Measurements from ENCODE around the gene DISC1. TPM values are rescaled to one million over a fixed set of nuclear protein-coding genes. Genes with fewer than 3 reads are reported as not detected.
"Not testable (repeated sequence)": the region's sequence is repeated elsewhere in the genome, so short reads cannot be mapped to it uniquely, and the experiment has no call there.

The DISC1 gene
- total RNA-seq, 1 experiment from 2014 or later, result 1.8 TPM

DNA sequence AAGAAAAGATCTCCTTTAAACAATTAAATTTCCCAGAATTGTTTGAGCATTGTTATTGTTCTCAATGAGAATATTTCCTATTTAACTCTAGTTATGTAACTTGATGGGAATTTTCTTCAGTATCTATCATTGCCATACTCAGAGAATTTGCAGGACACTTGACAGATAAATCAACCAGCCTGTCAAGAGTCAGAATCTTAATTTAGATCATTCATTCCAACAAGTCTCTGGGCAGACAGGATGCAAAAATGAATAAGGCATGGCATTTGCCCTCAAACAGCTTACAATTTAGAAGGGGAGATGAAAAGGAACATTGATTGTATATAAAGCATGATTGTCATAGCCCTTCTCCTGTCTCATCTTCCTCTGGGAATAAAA lies 7.3 kb upstream of the DISC1 start:
- Histone ChIP-seq H3K4me3 (replicated peaks in 1 of 2; ENCODE audit: low read depth in 1 of 2, low read length in 2 of 2) (no peak overlapping the region), H3K9me3 (ENCODE audit: control insufficient read depth in 1 of 2, insufficient read depth in 1 of 2, low read depth in 1 of 2, low read length in 2 of 2) (no peaks in the 10 kb centered on the region), H3K4me1 (ENCODE audit: control insufficient read depth in 1 of 2, insufficient read depth in 2 of 2, low read length in 2 of 2) (no peaks in the 10 kb centered on the region), H2AFZ (ENCODE audit: low read depth, low read length, poor library complexity, severe bottlenecking) (no peak overlapping the region), H3K36me3 (ENCODE audit: control insufficient read depth in 1 of 2, insufficient read depth in 2 of 2, low read length in 2 of 2) (no peaks in the 10 kb centered on the region), H3K27ac (ENCODE audit: low read depth, low read length) (no peak overlapping the region), H3K27me3 (ENCODE audit: insufficient read depth, low read length) (peaks cover 25% of the 10 kb centered on the region; the same call in 1 of the 2 replicates), H3K79me2 (ENCODE audit: insufficient read depth, low read length) (no peaks in the 10 kb centered on the region), H3K9ac (ENCODE audit: low read length) (no peak overlapping the region), H4K20me1 (ENCODE audit: insufficient read depth) (no peaks in the 10 kb centered on the region), H3K4me2 (ENCODE audit: low read length) (no peak overlapping the region), H3K9me2 (ENCODE audit: insufficient read depth) (no peaks in the 10 kb centered on the region)
- ChIA-PET POLR2A (no interaction called here), RAD21 (ENCODE audit: low non-redundant PET in 1 of 2, low total read pairs in 2 of 2, uncharacterized antibody in 2 of 2, unreplicated experiment in 2 of 2) (no interaction called here), CTCF (no interaction called here)
- no peak for TF ChIP-seq JUND (IDR thresholded peaks at IDR 0.05)
- intact Hi-C loops (cut with micrococcal nuclease), result no loop called here
- ATAC-seq (no peak), DNase-seq (ENCODE audit: low read depth, low spot score) (no peak)
- BruUV-seq (replicated peaks), result no TSS peak

DNA sequence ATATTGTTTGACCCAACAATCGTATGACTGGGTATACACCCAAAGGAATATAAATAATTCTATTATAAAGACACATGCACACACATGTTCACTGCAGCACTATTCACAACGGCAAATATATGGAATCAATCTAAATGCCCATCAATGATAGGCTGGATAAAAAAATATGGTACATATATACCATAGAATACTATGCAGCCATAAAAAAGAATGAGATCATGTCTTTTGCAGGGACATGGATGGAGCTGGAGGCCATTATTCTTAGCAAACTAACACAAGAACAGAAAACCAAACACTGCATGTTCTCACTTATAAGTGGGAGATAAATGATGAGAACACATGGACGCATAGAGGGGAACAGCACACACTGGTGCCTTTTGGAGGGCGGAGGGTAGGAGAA lies 1.5 kb upstream of the DISC1 start:
- H3K4me2 ChIP-seq (ENCODE audit: low read length); RAD21 ChIA-PET (ENCODE audit: low non-redundant PET in 1 of 2, low total read pairs in 2 of 2, uncharacterized antibody in 2 of 2, unreplicated experiment in 2 of 2); CTCF ChIA-PET; H3K36me3 ChIP-seq (ENCODE audit: control insufficient read depth in 1 of 2, insufficient read depth in 2 of 2, low read length in 2 of 2); POLR2A ChIA-PET; H4K20me1 ChIP-seq (ENCODE audit: insufficient read depth); ATAC-seq; H3K4me3 ChIP-seq (replicated peaks in 1 of 2; ENCODE audit: low read depth in 1 of 2, low read length in 2 of 2); H3K79me2 ChIP-seq (ENCODE audit: insufficient read depth, low read length); DNase-seq (ENCODE audit: low read depth, low spot score); H3K27ac ChIP-seq (ENCODE audit: low read depth, low read length); H2AFZ ChIP-seq (ENCODE audit: low read depth, low read length, poor library complexity, severe bottlenecking); H3K9ac ChIP-seq (ENCODE audit: low read length); intact Hi-C loops (cut with micrococcal nuclease); BruUV-seq (replicated peaks); H3K9me2 ChIP-seq (ENCODE audit: insufficient read depth); H3K9me3 ChIP-seq (ENCODE audit: control insufficient read depth in 1 of 2, insufficient read depth in 1 of 2, low read depth in 1 of 2, low read length in 2 of 2): not testable (repeated sequence)
- Histone ChIP-seq H3K27me3 (ENCODE audit: insufficient read depth, low read length) (peaks cover 26% of the 10 kb centered on the region; the same call in 1 of the 2 replicates), H3K4me1 (ENCODE audit: control insufficient read depth in 1 of 2, insufficient read depth in 2 of 2, low read length in 2 of 2) (peaks cover 3 to 17% of the 10 kb centered on the region in 2 experiments; a peak in 3 of 4 replicates)

DNA sequence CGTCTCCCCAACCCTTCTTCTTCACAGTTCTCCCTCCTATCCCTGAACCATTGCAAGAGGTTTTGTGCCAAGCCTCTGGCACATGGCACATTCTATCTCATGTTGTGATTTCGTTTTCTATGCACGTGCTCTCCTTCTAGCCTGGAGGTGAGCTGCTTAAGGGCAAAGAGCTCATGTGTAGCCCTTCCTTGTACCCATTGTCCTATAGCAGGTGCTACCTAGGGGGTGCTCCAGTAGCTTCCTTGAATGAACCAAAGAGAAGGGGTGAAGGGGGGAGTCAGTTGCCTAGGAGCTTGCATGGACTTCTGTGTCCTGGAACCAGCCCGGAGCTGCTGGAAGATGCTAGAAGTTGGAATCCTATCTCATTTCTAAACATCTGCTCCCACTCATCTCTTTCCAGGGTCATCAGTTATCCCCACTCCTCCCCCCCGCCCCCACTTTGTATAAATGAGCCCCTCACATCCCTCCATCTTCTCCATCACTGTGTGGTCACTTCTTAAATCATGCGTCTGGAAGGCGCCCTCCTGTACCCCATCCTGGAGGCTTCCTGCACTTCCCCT lies 535 bp upstream of the DISC1 start:
- Histone ChIP-seq H3K4me2 (ENCODE audit: low read length) (peak overlapping the region; percentile 96), H3K4me1 (ENCODE audit: control insufficient read depth in 1 of 2, insufficient read depth in 2 of 2, low read length in 2 of 2) (peaks cover 3 to 17% of the 10 kb centered on the region in 2 experiments; a peak in 3 of 4 replicates), H3K9ac (ENCODE audit: low read length) (peak overlapping the region; percentile 52; the same call in 1 of the 2 replicates), H3K4me3 (replicated peaks in 1 of 2; ENCODE audit: low read depth in 1 of 2, low read length in 2 of 2) (peak overlapping the region; percentile 63 to 69), H3K36me3 (ENCODE audit: control insufficient read depth in 1 of 2, insufficient read depth in 2 of 2, low read length in 2 of 2) (no peaks in the 10 kb centered on the region), H3K27ac (ENCODE audit: low read depth, low read length) (no peak overlapping the region), H3K9me2 (ENCODE audit: insufficient read depth) (no peaks in the 10 kb centered on the region), H3K27me3 (ENCODE audit: insufficient read depth, low read length) (peaks cover 20% of the 10 kb centered on the region; the same call in 1 of the 2 replicates), H3K79me2 (ENCODE audit: insufficient read depth, low read length) (no peaks in the 10 kb centered on the region), H3K9me3 (ENCODE audit: control insufficient read depth in 1 of 2, insufficient read depth in 1 of 2, low read depth in 1 of 2, low read length in 2 of 2) (no peaks in the 10 kb centered on the region), H4K20me1 (ENCODE audit: insufficient read depth) (no peaks in the 10 kb centered on the region), H2AFZ (ENCODE audit: low read depth, low read length, poor library complexity, severe bottlenecking) (no peak overlapping the region)
- peak; percentile 39 for ATAC-seq
- intact Hi-C loops (cut with micrococcal nuclease), result no loop called here
- DNase-seq (ENCODE audit: low read depth, low spot score), result no peak
- ChIA-PET CTCF (no interaction called here), RAD21 (ENCODE audit: low non-redundant PET in 1 of 2, low total read pairs in 2 of 2, uncharacterized antibody in 2 of 2, unreplicated experiment in 2 of 2) (no interaction called here), POLR2A (no interaction called here)
- no TSS peak for BruUV-seq (replicated peaks)
- TF ChIP-seq POLR2A (IDR thresholded peaks at IDR 0.05; ENCODE audit: borderline replicate concordance, extremely low read depth, insufficient read depth, insufficient read length) (no peak), CEBPB (IDR thresholded peaks at IDR 0.05; ENCODE audit: low read depth) (no peak), ELF1 (IDR thresholded peaks at IDR 0.05; ENCODE audit: borderline replicate concordance, low read depth) (no peak), SP1 (IDR thresholded peaks at IDR 0.05; ENCODE audit: low read depth) (no peak), TCF7L2 (IDR thresholded peaks at IDR 0.05; ENCODE audit: borderline replicate concordance, extremely low read depth, insufficient read depth, insufficient read length) (no peak), EZH2phosphoT487 (IDR thresholded peaks at IDR 0.05; ENCODE audit: borderline replicate concordance) (no peak)
- TF ChIP-seq, protein P1, sequence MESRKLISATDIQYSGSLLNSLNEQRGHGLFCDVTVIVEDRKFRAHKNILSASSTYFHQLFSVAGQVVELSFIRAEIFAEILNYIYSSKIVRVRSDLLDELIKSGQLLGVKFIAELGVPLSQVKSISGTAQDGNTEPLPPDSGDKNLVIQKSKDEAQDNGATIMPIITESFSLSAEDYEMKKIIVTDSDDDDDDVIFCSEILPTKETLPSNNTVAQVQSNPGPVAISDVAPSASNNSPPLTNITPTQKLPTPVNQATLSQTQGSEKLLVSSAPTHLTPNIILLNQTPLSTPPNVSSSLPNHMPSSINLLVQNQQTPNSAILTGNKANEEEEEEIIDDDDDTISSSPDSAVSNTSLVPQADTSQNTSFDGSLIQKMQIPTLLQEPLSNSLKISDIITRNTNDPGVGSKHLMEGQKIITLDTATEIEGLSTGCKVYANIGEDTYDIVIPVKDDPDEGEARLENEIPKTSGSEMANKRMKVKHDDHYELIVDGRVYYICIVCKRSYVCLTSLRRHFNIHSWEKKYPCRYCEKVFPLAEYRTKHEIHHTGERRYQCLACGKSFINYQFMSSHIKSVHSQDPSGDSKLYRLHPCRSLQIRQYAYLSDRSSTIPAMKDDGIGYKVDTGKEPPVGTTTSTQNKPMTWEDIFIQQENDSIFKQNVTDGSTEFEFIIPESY (IDR thresholded peaks at IDR 0.05; ENCODE audit: extremely low read depth, insufficient replicate concordance, low read length), result no peak
- TF ChIP-seq, protein P2, sequence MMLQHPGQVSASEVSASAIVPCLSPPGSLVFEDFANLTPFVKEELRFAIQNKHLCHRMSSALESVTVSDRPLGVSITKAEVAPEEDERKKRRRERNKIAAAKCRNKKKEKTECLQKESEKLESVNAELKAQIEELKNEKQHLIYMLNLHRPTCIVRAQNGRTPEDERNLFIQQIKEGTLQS (IDR thresholded peaks at IDR 0.05), result no peak
